DND-41 (cell line): ENCODE results near the gene GRID1.

ENCODE experiments used
- ATAC-seq: fragments of 200-7000 bp; cut with Tn5 transposase; 3 replicates; pipeline ENCODE4 v1.9.1; 2021; ENCODE audit warnings: low read depth; ENCODE audit not compliant: insufficient read depth
- DNase-seq: peaks from one replicate; pipeline ENCODE4 v3.0.0-alpha.2; 2020
- H2AFZ ChIP-seq: 2 replicates; pipeline ENCODE4 v1.6.0; 2012; ENCODE audit warnings: low read depth, low read length
- H3K27ac ChIP-seq: 2 replicates; pipeline ENCODE4 v1.5.1; 2012; ENCODE audit warnings: low read length, inconsistent platforms
- H3K27me3 ChIP-seq: fragments of 200-600 bp; sonication (generic); 2 replicates; pipeline ENCODE4 v1.6.0; 2012; ENCODE audit warnings: low read length, mild to moderate bottlenecking, inconsistent platforms; ENCODE audit not compliant: insufficient read depth, poor library complexity
- H3K36me3 ChIP-seq: 2 replicates; pipeline ENCODE4 v1.5.1; 2012; ENCODE audit warnings: low read length, inconsistent platforms; ENCODE audit not compliant: insufficient read depth
- H3K4me1 ChIP-seq: 2 replicates; pipeline ENCODE4 v1.5.1; 2012; ENCODE audit warnings: mild to moderate bottlenecking, low read length; ENCODE audit not compliant: insufficient read depth
- H3K4me2 ChIP-seq: 2 replicates; pipeline ENCODE4 v1.6.0; 2012; ENCODE audit warnings: mild to moderate bottlenecking, moderate library complexity, low read length, inconsistent platforms; ENCODE audit not compliant: insufficient read depth
- H3K4me3 ChIP-seq, 2 experiments: fragments of 200-600 bp in 1 of 2; shearing (Covaris generic) in 1 of 2; 2 replicates each; pipeline ENCODE4 v1.5.1; 2012 to 2016; ENCODE audit warnings: inconsistent platforms in 2 of 2, low read length in 2 of 2, mild to moderate bottlenecking in 2 of 2, low read depth in 1 of 2, moderate library complexity in 1 of 2
- H3K79me2 ChIP-seq: 2 replicates; pipeline ENCODE4 v1.6.0; 2012; ENCODE audit warnings: low read length, inconsistent platforms; ENCODE audit not compliant: insufficient read depth
- H3K9ac ChIP-seq: 2 replicates; pipeline ENCODE4 v1.6.0; 2012; ENCODE audit warnings: low read depth, mild to moderate bottlenecking, inconsistent platforms, low read length, moderate library complexity
- H3K9me3 ChIP-seq: 2 replicates; pipeline ENCODE4 v1.5.1; 2012; ENCODE audit warnings: low read length, moderate library complexity, mild to moderate bottlenecking, inconsistent platforms; ENCODE audit not compliant: insufficient read depth, severe bottlenecking
- H4K20me1 ChIP-seq: 2 replicates; pipeline ENCODE4 v1.6.0; 2012; ENCODE audit warnings: low read length; ENCODE audit not compliant: insufficient read depth
- EZH2 ChIP-seq: IDR thresholded peaks from 3 replicates; pipeline ENCODE4 v1.6.1; 2012; ENCODE audit warnings: borderline replicate concordance, low read depth, mild to moderate bottlenecking, moderate library complexity, low read length, inconsistent platforms; ENCODE audit not compliant: severe bottlenecking
- TF ChIP-seq, protein P1 (sequence below): IDR thresholded peaks from 2 replicates; pipeline ENCODE4 v1.5.1; 2012; ENCODE audit warnings: borderline replicate concordance, low read length, moderate library complexity, mild to moderate bottlenecking; ENCODE audit not compliant: poor library complexity, severe bottlenecking; ENCODE audit errors: extremely low read depth

GRID1 gene

GRCh38 chr10:86305521-86305920, 61.1 kb downstream of the GRID1 start:
- H3K4me2 ChIP-seq = no peak overlapping the region
- DNase-seq = no peak

GRCh38 chr10:86304436-86304835, 62.2 kb downstream of the GRID1 start:
- H3K4me3 ChIP-seq = no peak overlapping the region
- H3K4me1 ChIP-seq = no peaks in the 10 kb centered on the region
- no peak overlapping the region for H2AFZ ChIP-seq
- TF ChIP-seq EZH2 = no peak
- DNase-seq (no peak), ATAC-seq (no peak)
- peaks cover 4% of the 10 kb centered on the region for H4K20me1 ChIP-seq
- no peaks in the 10 kb centered on the region for H3K27me3 ChIP-seq
- H3K9ac ChIP-seq = no peak overlapping the region
- H3K4me2 ChIP-seq = no peak overlapping the region
- no peaks in the 10 kb centered on the region for H3K36me3 ChIP-seq
- no peaks in the 10 kb centered on the region for H3K9me3 ChIP-seq
- H3K79me2 ChIP-seq = no peaks in the 10 kb centered on the region
- no peak overlapping the region for H3K27ac ChIP-seq

More at GRCh38 chr10:86305521-86305920, 61.1 kb downstream of the GRID1 start:
- Histone ChIP-seq H4K20me1 (peaks cover 4% of the 10 kb centered on the region), H3K27ac (no peak overlapping the region), H3K4me3 (no peak overlapping the region), H3K27me3 (no peaks in the 10 kb centered on the region), H3K36me3 (no peaks in the 10 kb centered on the region), H2AFZ (no peak overlapping the region), H3K4me1 (no peaks in the 10 kb centered on the region), H3K9ac (no peak overlapping the region), H3K79me2 (no peaks in the 10 kb centered on the region), H3K9me3 (no peaks in the 10 kb centered on the region)
- no peak for ATAC-seq
- TF ChIP-seq, protein P1, sequence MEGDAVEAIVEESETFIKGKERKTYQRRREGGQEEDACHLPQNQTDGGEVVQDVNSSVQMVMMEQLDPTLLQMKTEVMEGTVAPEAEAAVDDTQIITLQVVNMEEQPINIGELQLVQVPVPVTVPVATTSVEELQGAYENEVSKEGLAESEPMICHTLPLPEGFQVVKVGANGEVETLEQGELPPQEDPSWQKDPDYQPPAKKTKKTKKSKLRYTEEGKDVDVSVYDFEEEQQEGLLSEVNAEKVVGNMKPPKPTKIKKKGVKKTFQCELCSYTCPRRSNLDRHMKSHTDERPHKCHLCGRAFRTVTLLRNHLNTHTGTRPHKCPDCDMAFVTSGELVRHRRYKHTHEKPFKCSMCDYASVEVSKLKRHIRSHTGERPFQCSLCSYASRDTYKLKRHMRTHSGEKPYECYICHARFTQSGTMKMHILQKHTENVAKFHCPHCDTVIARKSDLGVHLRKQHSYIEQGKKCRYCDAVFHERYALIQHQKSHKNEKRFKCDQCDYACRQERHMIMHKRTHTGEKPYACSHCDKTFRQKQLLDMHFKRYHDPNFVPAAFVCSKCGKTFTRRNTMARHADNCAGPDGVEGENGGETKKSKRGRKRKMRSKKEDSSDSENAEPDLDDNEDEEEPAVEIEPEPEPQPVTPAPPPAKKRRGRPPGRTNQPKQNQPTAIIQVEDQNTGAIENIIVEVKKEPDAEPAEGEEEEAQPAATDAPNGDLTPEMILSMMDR = no peak
- no peak for TF ChIP-seq EZH2

DNA sequence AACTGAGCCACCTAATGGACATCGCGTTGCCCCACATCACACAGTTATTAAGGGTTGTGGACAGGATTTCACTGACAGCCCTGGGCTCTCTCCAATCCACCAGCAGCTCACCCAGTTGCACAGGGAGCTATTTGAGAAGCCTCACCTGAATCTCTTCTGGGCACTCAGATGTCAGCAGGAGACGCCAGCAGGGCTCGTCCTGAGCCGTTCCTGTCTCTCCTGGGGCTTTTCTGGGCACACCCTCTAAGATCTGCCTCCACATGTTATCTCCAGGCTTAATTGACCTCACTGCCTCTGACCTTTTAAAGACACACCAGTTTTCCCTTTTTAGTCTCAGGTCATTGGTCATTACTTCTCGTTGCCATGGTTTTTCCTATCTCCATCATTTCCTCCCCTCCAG, 63.0 kb downstream of the GRID1 start:
- no peaks in the 10 kb centered on the region for H3K36me3 ChIP-seq
- no peaks in the 10 kb centered on the region for H3K79me2 ChIP-seq
- ATAC-seq = no peak
- H3K4me1 ChIP-seq = no peaks in the 10 kb centered on the region
- peaks cover 4% of the 10 kb centered on the region for H4K20me1 ChIP-seq
- DNase-seq = no peak
- no peak overlapping the region for H3K9ac ChIP-seq
- H3K4me3 ChIP-seq = no peak overlapping the region
- no peak for TF ChIP-seq EZH2
- TF ChIP-seq, protein P1 = no peak
- H3K27me3 ChIP-seq = no peaks in the 10 kb centered on the region
- no peak overlapping the region for H3K4me2 ChIP-seq
- no peaks in the 10 kb centered on the region for H3K9me3 ChIP-seq
- no peak overlapping the region for H3K27ac ChIP-seq
- H2AFZ ChIP-seq = no peak overlapping the region

- Histone ChIP-seq H3K4me3 (no peak overlapping the region), H2AFZ (no peak overlapping the region), H4K20me1 (no peaks in the 10 kb centered on the region; the same call in none of the 2 replicates), H3K36me3 (no peaks in the 10 kb centered on the region), H3K4me1 (no peaks in the 10 kb centered on the region), H3K27ac (no peak overlapping the region), H3K4me2 (no peak overlapping the region), H3K9me3 (no peaks in the 10 kb centered on the region), H3K27me3 (no peaks in the 10 kb centered on the region), H3K79me2 (no peaks in the 10 kb centered on the region), H3K9ac (no peak overlapping the region)
- no peak for DNase-seq
- TF ChIP-seq, protein P1 = no peak
- no peak for TF ChIP-seq EZH2
- ATAC-seq = no peak
Observed at GRCh38 chr10:86301971-86302370, 64.6 kb downstream of the GRID1 start.
